Measurements from ENCODE around the gene BRD2.

- TF ChIP-seq POLR2A (IDR thresholded peaks at IDR 0.05) (no peak), CTCF (IDR thresholded peaks at IDR 0.05) (no peak)
Measured at GRCh38 chr6:33030245-33030644, 61.9 kb downstream of the BRD2 start.

Data from esophagus squamous epithelium (tissue), 4 donors.